Stimulated activated CD4-positive, alpha-beta T cell treated with anti-CD3 and anti-CD28 coated beads, Interleukin-1b, Interleukin-23, amount 100 ng/mL, for 48 hours (primary cell): ENCODE results near the gene CRYBB3.

Experiments
- DNase-seq: peaks from one replicate; pipeline ENCODE4 v3.0.0-alpha.2; 2020

CRYBB3 gene

GRCh38 chr22:25199731-25200520, at the start of gene CRYBB3:
Gene CRYBB3, plus strand, starts transcription at chr22:25199858. Its CDS starts 1,539 bp downstream, at chr22:25201397.
- no peak for DNase-seq

GRCh38 chr22:25153961-25154666, 45.5 kb upstream of the CRYBB3 start:
- no peak for DNase-seq

- no peak for DNase-seq
Measured at GRCh38 chr22:25154667-25154999, 45.0 kb upstream of the CRYBB3 start.

- no peak for DNase-seq
Measured at GRCh38 chr22:25156736-25157135, 42.9 kb upstream of the CRYBB3 start.

GRCh38 chr22:25159028-25159427, 40.6 kb upstream of the CRYBB3 start:
- DNase-seq: no peak

- no peak for DNase-seq
Measured at GRCh38 chr22:25160120-25160996, 39.3 kb upstream of the CRYBB3 start.

- DNase-seq: no peak
Measured at GRCh38 chr22:25161017-25161915, 38.4 kb upstream of the CRYBB3 start.

- DNase-seq: no peak
Measured at GRCh38 chr22:25161916-25162530, 37.6 kb upstream of the CRYBB3 start.

GRCh38 chr22:25162561-25162960, 37.1 kb upstream of the CRYBB3 start:
- no peak for DNase-seq

GRCh38 chr22:25165785-25166184, 33.9 kb upstream of the CRYBB3 start:
- no peak for DNase-seq

GRCh38 chr22:25166266-25167040, 33.2 kb upstream of the CRYBB3 start:
- DNase-seq: no peak

- no peak for DNase-seq
Measured at GRCh38 chr22:25167082-25167481, 32.6 kb upstream of the CRYBB3 start.

- DNase-seq: no peak
Measured at GRCh38 chr22:25167834-25168601, 31.6 kb upstream of the CRYBB3 start.

GRCh38 chr22:25169278-25170031, 30.2 kb upstream of the CRYBB3 start:
- no peak for DNase-seq

GRCh38 chr22:25170426-25170980, 29.2 kb upstream of the CRYBB3 start:
- no peak for DNase-seq

- DNase-seq: peak; percentile 34
Measured at GRCh38 chr22:25172153-25172552, 27.5 kb upstream of the CRYBB3 start.

GRCh38 chr22:25174156-25174887, 25.3 kb upstream of the CRYBB3 start:
- DNase-seq: no peak

- DNase-seq: no peak
Measured at GRCh38 chr22:25174888-25175411, 24.7 kb upstream of the CRYBB3 start.
